HG03439 (cell line): ENCODE results near the gene ERC2.

ENCODE experiments used
- ATAC-seq: cut with Tn5 transposase; IDR thresholded peaks from one replicate; pipeline ENCODE4 v1.9.1; 2021; ENCODE audit warnings: mild to moderate bottlenecking, moderate library complexity; ENCODE audit not compliant: unreplicated experiment

Gene ERC2

DNA sequence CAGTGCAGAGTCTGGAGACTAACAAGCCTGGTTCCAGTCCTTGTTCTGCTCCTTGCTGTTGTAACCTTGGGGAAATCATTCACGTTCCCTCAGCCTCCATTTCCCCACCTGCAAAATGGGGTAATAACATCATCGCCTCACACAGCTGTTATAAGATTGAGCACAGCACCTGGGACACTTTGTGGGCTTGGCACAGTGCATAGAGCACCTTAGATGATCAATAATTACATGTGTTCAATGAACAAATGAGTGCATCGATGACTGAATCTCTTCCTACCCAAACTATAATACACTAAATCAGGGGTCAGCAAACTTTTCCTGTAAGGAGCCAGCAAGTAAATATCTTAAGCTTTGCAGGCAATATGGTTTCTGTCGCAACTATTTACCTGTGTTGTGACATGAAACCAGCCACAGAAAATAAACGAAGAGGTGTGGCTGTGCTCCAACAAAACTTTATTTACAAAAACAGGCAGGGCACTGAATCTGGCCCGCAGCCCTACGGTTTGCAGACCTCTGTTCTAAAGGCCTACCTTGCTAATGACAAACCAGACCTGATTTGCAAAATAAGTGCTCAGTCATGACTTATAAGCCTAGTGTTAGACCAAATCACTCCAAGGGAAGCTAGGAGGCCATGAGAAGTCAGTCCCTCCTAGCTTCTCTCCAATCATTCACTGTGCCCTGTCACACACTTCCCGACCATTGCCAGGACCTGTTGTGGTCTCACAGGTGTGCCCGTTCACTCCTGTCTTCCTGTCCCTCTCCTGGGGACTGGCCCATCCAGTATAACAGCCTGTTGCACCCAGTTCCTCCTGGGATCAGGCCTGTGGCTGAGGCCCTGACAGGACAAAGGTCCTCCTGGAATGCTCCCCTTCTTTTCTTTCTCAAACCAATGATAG lies 831.7 kb downstream of the ERC2 start:
- ATAC-seq, result no peak

DNA sequence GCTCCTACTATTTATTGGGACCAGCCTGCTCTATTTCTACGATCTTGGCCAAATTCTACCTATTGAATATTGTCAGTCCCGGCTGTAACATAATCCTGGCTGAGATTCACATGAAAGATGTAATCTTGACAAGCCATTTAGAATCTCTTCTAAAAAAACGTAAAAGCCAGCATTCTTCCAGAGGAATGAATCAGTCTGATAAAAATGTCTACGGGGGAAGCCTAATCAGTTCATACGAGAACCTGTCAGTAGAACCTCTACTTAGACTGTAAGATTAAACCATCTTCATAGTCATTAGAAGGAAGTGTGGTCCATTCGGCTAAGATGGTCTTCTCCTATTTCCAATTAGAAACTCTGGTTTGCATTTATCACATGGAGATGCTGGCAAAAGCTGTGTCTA lies 833.9 kb downstream of the ERC2 start:
- ATAC-seq, result no peak

GRCh38 chr3:55633333-55633732 lies 834.9 kb downstream of the ERC2 start:
- ATAC-seq, result no peak

- ATAC-seq, result no peak
These were observed 836.4 kb downstream of the ERC2 start for GRCh38 chr3:55631766-55632331.

DNA sequence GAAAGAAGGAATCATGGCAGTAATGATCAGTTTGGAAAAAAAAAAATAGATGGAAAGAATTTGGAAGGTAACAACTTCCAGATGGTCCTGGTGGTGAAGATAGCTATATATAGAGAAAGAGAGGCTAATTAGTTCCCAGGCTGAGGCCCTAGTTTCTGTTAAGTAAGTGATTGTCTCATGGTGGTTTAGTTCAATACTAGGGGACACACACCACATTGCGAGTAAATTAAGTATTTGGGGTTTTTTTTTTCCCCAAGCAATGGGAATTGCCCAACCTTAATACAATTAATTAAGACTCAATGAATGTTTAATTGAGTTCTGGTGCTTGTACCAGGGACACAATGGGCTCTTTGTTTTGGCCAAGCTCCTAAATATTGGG lies 837.4 kb downstream of the ERC2 start:
- ATAC-seq, result no peak

GRCh38 chr3:55630280-55630920 lies 837.9 kb downstream of the ERC2 start:
- no peak for ATAC-seq

GRCh38 chr3:55629432-55629831 lies 838.8 kb downstream of the ERC2 start:
- ATAC-seq, result no peak

DNA sequence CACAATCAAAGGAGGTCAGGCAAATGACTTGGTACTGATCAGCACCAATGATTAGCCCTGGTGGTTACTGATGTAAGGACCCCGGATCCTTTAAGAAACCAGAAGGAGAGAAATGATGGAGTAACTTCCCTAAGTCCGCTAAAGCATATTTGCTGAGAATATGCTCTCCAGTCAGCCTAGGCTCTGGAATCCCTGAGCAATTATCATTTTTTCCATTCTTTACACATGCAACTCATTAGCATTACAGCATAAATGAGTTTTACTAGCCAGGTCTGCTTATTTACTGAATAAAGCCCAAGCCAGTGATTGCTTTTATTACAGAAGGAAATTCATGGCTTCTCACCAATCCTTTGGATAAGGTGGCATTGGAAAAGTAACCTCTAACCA lies 842.0 kb downstream of the ERC2 start:
- ATAC-seq, result no peak

DNA sequence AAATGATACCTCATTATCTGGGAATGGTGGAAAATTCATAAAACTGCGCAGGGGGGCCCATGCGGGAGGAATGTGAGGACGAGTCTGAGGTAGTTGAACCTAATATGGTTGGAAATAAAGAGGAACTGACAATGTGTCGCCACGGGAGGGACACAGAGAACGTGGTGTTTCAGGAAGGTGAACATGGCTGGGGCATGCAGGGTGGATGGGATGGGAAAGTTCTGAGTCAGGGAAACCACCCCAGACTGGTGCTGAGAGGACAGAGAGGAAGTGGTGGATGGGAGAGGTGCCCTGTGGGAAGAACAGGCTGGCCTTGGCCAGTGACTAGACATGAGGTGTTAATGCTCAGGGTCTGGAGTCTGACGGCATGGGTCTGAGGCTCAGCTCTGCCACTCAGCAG lies 844.0 kb downstream of the ERC2 start:
- no peak for ATAC-seq

DNA sequence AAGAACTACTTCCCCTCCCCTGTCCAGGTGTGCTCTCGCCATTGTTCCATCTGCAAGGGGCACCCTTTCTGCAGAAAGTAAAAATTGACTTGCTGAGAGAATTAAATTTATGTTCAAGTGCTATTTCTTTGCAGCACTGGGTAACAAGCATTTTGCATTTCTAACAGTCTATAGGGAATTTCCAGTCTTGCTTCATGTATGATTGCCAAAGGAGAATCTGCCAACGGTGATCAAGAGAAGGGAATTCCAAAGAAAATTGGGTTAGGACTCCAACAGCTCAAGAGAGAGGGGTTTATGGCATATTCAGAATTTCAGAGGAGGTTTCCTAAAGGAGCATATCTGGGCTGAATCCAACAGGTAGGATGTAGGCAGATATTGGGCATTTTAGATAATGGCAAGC lies 844.5 kb downstream of the ERC2 start:
- ATAC-seq, result no peak

GRCh38 chr3:55622733-55623132 lies 845.5 kb downstream of the ERC2 start:
- ATAC-seq, result no peak

DNA sequence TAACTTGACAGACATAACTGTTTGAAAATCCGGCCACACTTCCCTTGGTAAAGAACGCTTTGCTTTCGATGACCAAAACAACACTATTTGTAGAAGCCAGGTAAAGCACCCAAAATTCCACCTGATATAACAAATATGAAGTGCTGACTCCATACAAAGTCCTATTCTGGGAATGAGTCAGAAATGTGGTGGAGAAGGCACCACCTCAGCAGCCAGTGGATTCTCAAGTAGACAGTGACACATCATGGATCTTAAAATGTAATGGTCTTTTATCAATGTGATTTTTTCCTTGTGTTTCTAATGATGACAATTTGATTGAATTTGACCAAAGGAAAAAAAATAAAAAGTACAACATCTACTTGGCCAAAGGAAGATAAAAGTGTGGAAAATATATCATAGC lies 846.2 kb downstream of the ERC2 start:
- ATAC-seq, result no peak

DNA sequence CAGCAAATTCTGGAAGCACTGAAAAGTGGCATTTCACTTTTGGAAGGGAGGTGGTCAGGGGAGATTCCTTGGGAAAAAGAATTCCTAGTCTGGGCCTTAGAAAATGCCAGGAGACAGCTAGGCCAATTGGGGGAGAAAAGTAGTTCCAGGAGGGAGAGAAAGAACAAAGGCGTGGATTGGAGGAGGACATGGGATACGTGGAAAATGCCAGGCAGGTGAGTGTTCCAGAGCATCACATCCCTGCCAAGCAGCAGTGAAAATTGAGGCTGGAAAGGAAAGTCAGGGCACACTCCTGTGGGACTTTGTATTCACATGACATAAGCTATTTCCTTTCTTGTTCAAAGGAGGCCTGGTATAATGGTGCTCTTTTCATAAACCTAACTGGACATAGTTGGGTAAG lies 846.6 kb downstream of the ERC2 start:
- no peak for ATAC-seq

DNA sequence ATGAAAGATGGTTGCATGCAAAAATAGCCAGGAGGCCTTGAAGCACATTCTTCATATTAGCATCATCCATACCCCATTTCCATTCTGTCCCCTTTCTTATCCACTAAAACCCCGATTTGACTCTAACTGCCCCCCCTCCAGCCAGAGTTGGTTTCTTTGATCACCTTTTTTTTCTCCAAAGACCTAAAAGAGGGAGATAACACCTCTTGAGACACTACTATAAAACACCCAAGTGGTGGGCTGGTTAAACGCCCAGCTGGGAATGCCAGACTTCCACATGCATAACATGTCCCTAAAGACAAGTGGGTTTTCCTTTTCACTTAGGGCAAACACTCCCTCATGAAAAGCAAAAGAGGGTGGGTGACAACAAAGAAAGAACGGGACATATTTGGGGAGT lies 847.2 kb downstream of the ERC2 start:
- no peak for ATAC-seq

GRCh38 chr3:55620351-55621025 lies 847.8 kb downstream of the ERC2 start:
- no peak for ATAC-seq

GRCh38 chr3:55619046-55619808 lies 849.0 kb downstream of the ERC2 start:
- no peak for ATAC-seq

DNA sequence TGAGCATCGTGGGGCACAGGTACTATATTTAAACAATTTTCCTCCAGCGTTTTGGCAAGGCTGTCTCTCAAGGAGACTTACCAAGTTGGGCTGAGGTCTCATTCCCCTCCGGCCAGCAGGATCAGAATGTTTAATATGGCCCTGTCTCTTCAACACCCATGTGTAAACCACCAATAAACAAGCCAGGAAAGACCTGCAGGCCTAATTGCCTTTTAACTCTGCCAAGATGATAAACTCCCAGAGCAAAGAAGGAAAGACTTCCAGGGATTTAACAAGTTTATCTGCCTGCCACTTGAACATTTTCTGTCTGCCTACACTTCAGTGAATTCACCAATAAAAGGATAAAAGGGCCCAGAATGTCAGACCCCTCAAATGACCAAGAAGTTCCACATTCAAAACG lies 850.9 kb downstream of the ERC2 start:
- no peak for ATAC-seq

GRCh38 chr3:55616803-55617202 lies 851.5 kb downstream of the ERC2 start:
- ATAC-seq, result no peak

DNA sequence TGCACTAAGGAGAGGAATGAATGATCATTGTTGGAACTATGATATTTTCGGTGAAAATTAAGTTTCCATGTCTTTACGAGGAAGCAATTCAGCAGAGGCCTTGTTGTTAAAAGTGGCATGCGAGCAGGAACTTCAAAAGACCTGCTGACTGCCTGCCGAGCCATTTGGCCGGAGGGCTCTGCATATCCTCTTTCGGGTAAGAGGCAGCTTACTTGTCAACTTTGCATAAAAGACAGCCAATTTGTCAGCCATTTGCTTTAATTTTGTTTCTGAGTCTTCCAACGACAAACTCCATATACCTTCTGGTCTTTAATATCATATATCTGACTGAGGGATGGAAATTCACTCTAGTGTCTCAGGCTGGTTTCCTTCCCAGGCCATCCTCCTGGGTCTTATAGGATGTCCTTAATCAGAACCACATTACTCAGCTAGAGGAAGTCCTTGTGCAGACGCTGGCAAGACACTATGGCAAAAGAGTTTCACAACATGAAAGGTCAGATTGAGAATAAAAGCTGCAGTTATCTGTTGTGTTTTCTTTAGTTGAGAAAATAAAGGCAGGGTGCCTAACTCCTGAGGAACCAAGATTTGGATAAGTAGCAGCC lies 852.5 kb downstream of the ERC2 start:
- no peak for ATAC-seq

- ATAC-seq, result no peak
These were observed 853.1 kb downstream of the ERC2 start for GRCh38 chr3:55615039-55615693.
